HCT116 (cell line): ENCODE measurements around the gene NR1D2. TPM values are rescaled to one million over a fixed set of nuclear protein-coding genes. Genes with fewer than 3 reads are reported as not detected.

Experiments
- ATAC-seq: fragments of 200-7000 bp; cut with Tn5 transposase; 2 replicates; pipeline ENCODE4 v1.9.1; 2020; ENCODE audit warnings: mild to moderate bottlenecking, moderate library complexity
- BruUV-seq: library from RNA; stranded (reverse); fragments of 400-500 nt; replicated peaks from 2 replicates; lab custom pipeline; 2021; lab: Mats Ljungman, UMichigan
- CTCF ChIA-PET: fragments of 300-600 bp; sonication (Branson Sonifier 250); formaldehyde crosslinking; loops from one replicate; lab custom pipeline; 2021; ENCODE audit warnings: antibody characterized with exemption; lab: Charles Lee
- POLR2A ChIA-PET: fragments of 300-600, 350-600 bp; sonication (Branson Sonifier 250); formaldehyde crosslinking; loops from one replicate; lab custom pipeline; 2021; ENCODE audit warnings: antibody characterized with exemption; lab: Charles Lee
- RAD21 ChIA-PET, 2 experiments: fragments of 300-600 bp; sonication (Branson Sonifier 250); formaldehyde crosslinking; loops; one replicate each; lab custom pipeline; 2023; ENCODE audit warnings: low total read pairs in 2 of 2; ENCODE audit not compliant: uncharacterized antibody in 2 of 2, unreplicated experiment in 2 of 2, low non-redundant PET in 1 of 2; lab: Charles Lee
- DNase-seq: peaks from one replicate; pipeline ENCODE4 v3.0.0-alpha.2; 2010; ENCODE audit warnings: low read depth, low spot score
- H2AFZ ChIP-seq: fragments of 200-600 bp; shearing (Covaris generic), sonication (generic); 2 replicates; pipeline ENCODE4 v1.6.1; 2017; ENCODE audit warnings: low read depth, mixed run types, mixed read lengths, antibody characterized with exemption, low read length; ENCODE audit not compliant: poor library complexity, severe bottlenecking
- H3K27ac ChIP-seq: 2 replicates; pipeline ENCODE4 v1.5.1; 2012; ENCODE audit warnings: low read depth, low read length
- H3K27me3 ChIP-seq: fragments of 200-600 bp; sonication (generic); 2 replicates; pipeline ENCODE4 v1.6.1; 2016; ENCODE audit warnings: mixed run types, low read length, mixed read lengths; ENCODE audit not compliant: insufficient read depth
- H3K36me3 ChIP-seq, 2 experiments: fragments of 200-500 bp in 1 of 2; fragments of 200-600 bp in 1 of 2; sonication (Bioruptor generic) in 1 of 2; sonication (generic) in 1 of 2; 2 replicates each; pipeline versions ENCODE4 v1.5.1 to v1.6.1; 2014 to 2016; ENCODE audit warnings: low read length in 2 of 2, inconsistent platforms in 1 of 2, mixed read lengths in 1 of 2, mixed run types in 1 of 2; ENCODE audit not compliant: insufficient read depth in 2 of 2, control insufficient read depth in 1 of 2
- H3K4me1 ChIP-seq, 2 experiments: fragments of 200-600 bp in 1 of 2; sonication (generic) in 1 of 2; 2 replicates each; pipeline versions ENCODE4 v1.5.1 to v1.6.1; 2012 to 2017; ENCODE audit warnings: low read length in 2 of 2, inconsistent platforms in 1 of 2, mild to moderate bottlenecking in 1 of 2, mixed read lengths in 1 of 2, mixed run types in 1 of 2, moderate library complexity in 1 of 2; ENCODE audit not compliant: insufficient read depth in 2 of 2, control insufficient read depth in 1 of 2
- H3K4me2 ChIP-seq: fragments of 200-600 bp; sonication (generic); 2 replicates; pipeline ENCODE4 v1.6.1; 2017; ENCODE audit warnings: mixed run types, low read length, mixed read lengths
- H3K4me3 ChIP-seq, 2 experiments: fragments of 200-600 bp in 1 of 2; sonication (generic) in 1 of 2; replicated peaks in 1 of 2; 2 replicates each; pipeline ENCODE4 v1.5.1; 2011 to 2016; ENCODE audit warnings: low read length in 2 of 2, control low read depth in 1 of 2, low read depth in 1 of 2, mild to moderate bottlenecking in 1 of 2, mixed read lengths in 1 of 2, mixed run types in 1 of 2
- H3K79me2 ChIP-seq: fragments of 200-600 bp; sonication (generic); 2 replicates; pipeline ENCODE4 v1.6.1; 2017; ENCODE audit warnings: mild to moderate bottlenecking, mixed run types, low read length, moderate library complexity, mixed read lengths; ENCODE audit not compliant: insufficient read depth
- H3K9ac ChIP-seq: fragments of 200-600 bp; sonication (generic); 2 replicates; pipeline ENCODE4 v1.6.1; 2016; ENCODE audit warnings: low read length, mixed read lengths
- H3K9me2 ChIP-seq: fragments of 200-600 bp; sonication (generic), shearing (Covaris generic); 2 replicates; pipeline ENCODE4 v1.6.1; 2017; ENCODE audit warnings: mixed run types, mild to moderate bottlenecking, moderate library complexity; ENCODE audit not compliant: insufficient read depth
- H3K9me3 ChIP-seq, 2 experiments: fragments of 200-500 bp in 1 of 2; fragments of 200-600 bp in 1 of 2; sonication (Bioruptor generic) in 1 of 2; sonication (generic) in 1 of 2; 2 replicates each; pipeline ENCODE4 v1.6.1; 2014 to 2017; ENCODE audit warnings: low read length in 2 of 2, mixed read lengths in 2 of 2, inconsistent platforms in 1 of 2, low read depth in 1 of 2, mild to moderate bottlenecking in 1 of 2, mixed run types in 1 of 2, moderate library complexity in 1 of 2; ENCODE audit not compliant: control insufficient read depth in 1 of 2, insufficient read depth in 1 of 2
- H4K20me1 ChIP-seq: fragments of 200-600 bp; sonication (generic), shearing (Covaris generic); 2 replicates; pipeline ENCODE4 v1.6.1; 2017; ENCODE audit warnings: mixed run types, mild to moderate bottlenecking, moderate library complexity; ENCODE audit not compliant: insufficient read depth
- ATF3 ChIP-seq: IDR thresholded peaks from 2 replicates; pipeline ENCODE4 v1.6.1; 2012
- ELF1 ChIP-seq: IDR thresholded peaks from 2 replicates; pipeline ENCODE4 v1.6.1; 2012; ENCODE audit warnings: low read depth, borderline replicate concordance
- EZH2 ChIP-seq: fragments of 200-600 bp; sonication (generic); IDR thresholded peaks from 2 replicates; pipeline ENCODE4 v1.6.1; 2017; ENCODE audit warnings: antibody characterized with exemption, mixed run types
- EZH2phosphoT487 ChIP-seq: fragments of 200-600 bp; IDR thresholded peaks from 2 replicates; pipeline ENCODE4 v1.6.1; 2018; ENCODE audit warnings: antibody characterized with exemption, borderline replicate concordance
- SIN3A ChIP-seq: IDR thresholded peaks from 2 replicates; pipeline ENCODE4 v1.6.1; 2012; ENCODE audit warnings: low read depth
- TCF7L2 ChIP-seq: IDR thresholded peaks from 2 replicates; pipeline ENCODE4 v1.7.0; 2011; ENCODE audit warnings: borderline replicate concordance, inconsistent platforms; ENCODE audit not compliant: insufficient read depth, insufficient read length; ENCODE audit errors: extremely low read depth
- YY1 ChIP-seq: IDR thresholded peaks from 2 replicates; pipeline ENCODE4 v1.6.1; 2011; ENCODE audit warnings: low read length, low read depth, moderate library complexity, mild to moderate bottlenecking; ENCODE audit not compliant: insufficient replicate concordance; ENCODE audit errors: extremely low read depth
- ZBTB33 ChIP-seq: IDR thresholded peaks from 2 replicates; pipeline ENCODE4 v1.6.1; 2011; ENCODE audit warnings: mild to moderate bottlenecking, low read length, moderate library complexity; ENCODE audit not compliant: insufficient replicate concordance; ENCODE audit errors: extremely low read depth
- intact Hi-C: fragments of 100-400 bp; cut with micrococcal nuclease; formaldehyde crosslinking; loops from 2 replicates; pipeline ENCODE4 v1.10.0; 2022
- total RNA-seq: library from RNA; stranded (reverse); gene quantifications from one replicate; pipeline ENCODE4 v1.2.1, GENCODE V29; 2021; ENCODE audit not compliant: unreplicated experiment

NR1D2 gene
- total RNA-seq, 1 experiment from 2014 or later = 60.9 TPM

- H2AFZ ChIP-seq = no peak overlapping the region
- H4K20me1 ChIP-seq = no peaks in the 10 kb centered on the region
- BruUV-seq = no TSS peak
- H3K9ac ChIP-seq = no peak overlapping the region
- TF ChIP-seq ATF3 (no peak), TCF7L2 (no peak), EZH2 (no peak), ZBTB33 (no peak), ELF1 (no peak), EZH2phosphoT487 (no peak), YY1 (no peak), SIN3A (no peak)
- TF ChIP-seq, all 23 proteins: peak for 0
- ATAC-seq = no peak
- RAD21 ChIA-PET = no interaction called here
- Histone ChIP-seq H3K27me3 (no peaks in the 10 kb centered on the region), H3K27ac (no peak overlapping the region), H3K9me3 (no peaks in the 10 kb centered on the region), H3K36me3 (no peaks in the 10 kb centered on the region), H3K4me2 (no peak overlapping the region), H3K9me2 (no peaks in the 10 kb centered on the region), H3K79me2 (no peaks in the 10 kb centered on the region), H3K4me3 (no peak overlapping the region), H3K4me1 (no peaks in the 10 kb centered on the region)
- CTCF ChIA-PET = no interaction called here
- POLR2A ChIA-PET = no interaction called here
- DNase-seq = no peak
- intact Hi-C loops = no loop called here
Observed at GRCh38 chr3:24004171-24004938, 59.3 kb downstream of the NR1D2 start.
